BLaER1 treated with 17β-estradiol and CSF1 and Interleukin-3, amounts not matched to agents 10 nM and 100 nM (cell line): Measurements from ENCODE around the gene POLDIP2.

ENCODE experiments used
- H3K27ac ChIP-seq, 11 experiments: shearing (Covaris generic); formaldehyde crosslinking; 2 replicates each; pipeline ENCODE4 v1.8.1; 2022
- H3K27me3 ChIP-seq, 11 experiments: shearing (Covaris generic); formaldehyde crosslinking; 2 replicates each; pipeline ENCODE4 v1.8.1; 2022
- H3K36me3 ChIP-seq, 11 experiments: shearing (Covaris generic); formaldehyde crosslinking; 2 replicates each; pipeline ENCODE4 v1.8.1; 2022
- H3K4me1 ChIP-seq, 10 experiments: shearing (Covaris generic); formaldehyde crosslinking; 2 replicates each; pipeline ENCODE4 v1.8.1; 2022
- H3K4me2 ChIP-seq, 11 experiments: shearing (Covaris generic); formaldehyde crosslinking; 2 replicates each; pipeline ENCODE4 v1.8.1; 2022
- H3K4me3 ChIP-seq, 10 experiments: shearing (Covaris generic); formaldehyde crosslinking; 2 replicates each; pipeline ENCODE4 v1.8.1; 2022
- H3K9ac ChIP-seq, 11 experiments: shearing (Covaris generic); formaldehyde crosslinking; 2 replicates each; pipeline ENCODE4 v1.8.1; 2022
- H3K9me3 ChIP-seq, 11 experiments: shearing (Covaris generic); formaldehyde crosslinking; replicated peaks in 1 of 11; 2 replicates each; pipeline ENCODE4 v1.8.1; 2022
- H4K20me1 ChIP-seq, 11 experiments: shearing (Covaris generic); formaldehyde crosslinking; 2 replicates each; pipeline ENCODE4 v1.8.1; 2022
- Cebpa-rat ChIP-seq, 11 experiments: shearing (Covaris generic); IDR thresholded peaks; 2 replicates each; pipeline ENCODE4 v1.8.1; 2022

The POLDIP2 gene

DNA sequence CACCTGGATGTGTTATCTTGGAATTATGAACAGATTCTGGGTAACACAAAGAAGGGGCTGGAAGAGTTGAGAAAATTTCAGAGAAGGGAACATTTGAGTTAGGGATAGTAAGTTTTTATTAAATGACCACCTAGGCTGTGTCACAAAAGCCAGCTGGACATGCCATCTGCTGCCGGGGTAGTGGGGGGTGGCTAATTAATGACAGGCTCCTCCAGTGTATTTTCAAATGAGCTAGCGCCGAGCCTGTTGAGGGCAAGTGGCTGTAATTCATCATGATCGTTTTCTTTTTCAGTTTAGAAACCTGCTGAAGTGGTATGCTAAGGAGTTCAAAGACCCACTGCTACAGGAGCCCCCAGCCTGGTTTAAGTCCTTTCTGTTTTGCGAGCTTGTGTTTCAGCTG is 32.1 kb downstream of the POLDIP2 start:
- Histone ChIP-seq H3K27me3 (no peaks in the 10 kb centered on the region), H3K36me3 (peaks cover 29 to 87% (median 56%) of the 10 kb centered on the region in 11 experiments), H4K20me1 (peaks cover 0 to 84% (median 62%) of the 10 kb centered on the region in 11 experiments; a peak in 14 of 22 replicates), H3K27ac (no peak overlapping the region), H3K9ac (no peak overlapping the region), H3K9me3 (no peaks in the 10 kb centered on the region), H3K4me3 (no peak overlapping the region), H3K4me2 (peak overlapping the region in 6 of 11 experiments; percentile 40 to 72 (median 55); a peak in 9 of 22 replicates), H3K4me1 (peaks cover 17 to 43% (median 28%) of the 10 kb centered on the region in 10 experiments)
- TF ChIP-seq Cebpa-rat (IDR thresholded peaks at IDR 0.05) = no peak

- no peak for TF ChIP-seq Cebpa-rat (IDR thresholded peaks at IDR 0.05)
- Histone ChIP-seq H3K4me2 (peak overlapping the region in 7 of 11 experiments; percentile 6 to 72 (median 51); a peak in 12 of 22 replicates), H3K27me3 (no peaks in the 10 kb centered on the region), H3K36me3 (peaks cover 26 to 82% (median 56%) of the 10 kb centered on the region in 11 experiments), H4K20me1 (peaks cover 0 to 86% (median 62%) of the 10 kb centered on the region in 11 experiments; a peak in 14 of 22 replicates), H3K27ac (peak overlapping the region in 2 of 11 experiments; percentile 2 to 11; a peak in 1 of 22 replicates), H3K9ac (no peak overlapping the region; a peak in 1 of 22 replicates), H3K4me1 (peaks cover 21 to 47% (median 33%) of the 10 kb centered on the region in 10 experiments), H3K4me3 (no peak overlapping the region), H3K9me3 (no peaks in the 10 kb centered on the region)
Observed at GRCh38 chr17:28324781-28325180, 32.5 kb downstream of the POLDIP2 start.

DNA sequence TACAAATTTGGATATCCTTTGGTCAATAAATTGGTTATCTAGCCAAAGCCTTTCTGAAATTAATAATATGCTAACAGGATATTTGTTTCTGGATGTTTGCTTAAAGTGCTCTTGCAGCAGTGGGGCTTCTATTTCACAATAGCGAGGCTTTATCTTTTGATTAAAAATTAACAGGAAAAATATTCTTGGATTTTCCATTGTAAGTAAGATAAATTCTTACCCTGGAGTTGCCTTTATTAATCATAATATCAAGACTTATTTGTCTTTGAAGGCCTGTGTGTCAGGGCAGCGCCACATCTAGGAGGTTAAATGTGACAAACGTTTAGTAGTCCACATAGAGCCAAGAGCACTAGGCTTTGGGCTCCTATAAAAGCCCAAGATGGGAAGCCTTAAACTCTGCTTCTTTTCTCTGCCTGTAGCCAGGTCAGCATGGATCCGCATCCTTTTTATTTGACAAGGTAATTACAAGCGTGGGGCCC is 33.0 kb downstream of the POLDIP2 start:
- Histone ChIP-seq H3K4me1 (peaks cover 23 to 50% (median 35%) of the 10 kb centered on the region in 10 experiments), H4K20me1 (peaks cover 0 to 86% (median 62%) of the 10 kb centered on the region in 11 experiments; a peak in 14 of 22 replicates), H3K27ac (peak overlapping the region in 2 of 11 experiments; percentile 2 to 11; a peak in 1 of 22 replicates), H3K27me3 (no peaks in the 10 kb centered on the region), H3K36me3 (peaks cover 22 to 78% (median 52%) of the 10 kb centered on the region in 11 experiments), H3K9me3 (no peaks in the 10 kb centered on the region), H3K9ac (no peak overlapping the region; a peak in 1 of 22 replicates), H3K4me3 (no peak overlapping the region), H3K4me2 (peak overlapping the region in 7 of 11 experiments; percentile 6 to 72 (median 51); a peak in 12 of 22 replicates)
- TF ChIP-seq Cebpa-rat (IDR thresholded peaks at IDR 0.05) = no peak

- Histone ChIP-seq H3K36me3 (peaks cover 0 to 39% (median 14%) of the 10 kb centered on the region in 11 experiments; a peak in 14 of 22 replicates), H3K9me3 (no peaks in the 10 kb centered on the region), H3K27me3 (no peaks in the 10 kb centered on the region; a peak in 1 of 22 replicates), H3K4me3 (peak overlapping the region in 9 of 10 experiments; percentile 73 to 87 (median 78); a peak in 18 of 20 replicates), H3K4me2 (peak overlapping the region; percentile 84 to 98 (median 96); a peak in 21 of 22 replicates), H4K20me1 (peaks cover 0 to 56% (median 43%) of the 10 kb centered on the region in 11 experiments; a peak in 14 of 22 replicates), H3K4me1 (peaks cover 33 to 62% (median 45%) of the 10 kb centered on the region in 10 experiments), H3K9ac (peak overlapping the region in 10 of 11 experiments; percentile 68 to 92 (median 85); a peak in 18 of 22 replicates), H3K27ac (peak overlapping the region in 6 of 11 experiments; percentile 82 to 89 (median 84); a peak in 4 of 22 replicates)
- TF ChIP-seq Cebpa-rat (IDR thresholded peaks at IDR 0.05) = no peak
Observed at GRCh38 chr17:28320215-28321061, 36.9 kb downstream of the POLDIP2 start.

GRCh38 chr17:28319598-28319935 is 37.8 kb downstream of the POLDIP2 start:
- peaks cover 28 to 54% (median 41%) of the 10 kb centered on the region in 10 experiments for H3K4me1 ChIP-seq
- TF ChIP-seq Cebpa-rat (IDR thresholded peaks at IDR 0.05) = no peak
- peak overlapping the region in 10 of 11 experiments; percentile 22 to 89 (median 84); a peak in 19 of 22 replicates for H3K27ac ChIP-seq
- no peaks in the 10 kb centered on the region; a peak in 1 of 22 replicates for H3K27me3 ChIP-seq
- peak overlapping the region; percentile 67 to 87 (median 78) for H3K4me3 ChIP-seq
- peak overlapping the region; percentile 84 to 98 (median 96) for H3K4me2 ChIP-seq
- peaks cover 0 to 30% (median 5%) of the 10 kb centered on the region in 11 experiments; a peak in 7 of 22 replicates for H3K36me3 ChIP-seq
- H4K20me1 ChIP-seq = peaks cover 0 to 48% (median 35%) of the 10 kb centered on the region in 11 experiments; a peak in 14 of 22 replicates
- H3K9me3 ChIP-seq = no peaks in the 10 kb centered on the region
- H3K9ac ChIP-seq = peak overlapping the region; percentile 67 to 92 (median 85); a peak in 21 of 22 replicates

GRCh38 chr17:28318759-28319597 is 38.3 kb downstream of the POLDIP2 start, which contains the start of gene TMEM97:
Gene TMEM97 (plus strand): TSS chr17:28319200. CDS start chr17:28319240, 40 bp downstream.
- Histone ChIP-seq H3K9ac (peak within 1 kb of the TSS; percentile 67 to 92 (median 85); a peak in 21 of 22 replicates), H3K27ac (peak within 1 kb of the TSS in 10 of 11 experiments; percentile 22 to 89 (median 84); a peak in 19 of 22 replicates), H3K36me3 (peaks cover 0 to 30% (median 3%) of the 10 kb centered on the region in 11 experiments; a peak in 6 of 22 replicates), H3K4me1 (peaks cover 22 to 48% (median 37%) of the 10 kb centered on the region in 10 experiments), H3K4me2 (peak within 1 kb of the TSS; percentile 92 to 98 (median 96)), H3K27me3 (no peaks in the 10 kb centered on the region; a peak in 1 of 22 replicates), H3K4me3 (peak within 1 kb of the TSS; percentile 67 to 87 (median 78)), H3K9me3 (no peaks in the 10 kb centered on the region), H4K20me1 (peaks cover 0 to 42% (median 30%) of the 10 kb centered on the region in 11 experiments; a peak in 14 of 22 replicates)
- no peak for TF ChIP-seq Cebpa-rat (IDR thresholded peaks at IDR 0.05)

DNA sequence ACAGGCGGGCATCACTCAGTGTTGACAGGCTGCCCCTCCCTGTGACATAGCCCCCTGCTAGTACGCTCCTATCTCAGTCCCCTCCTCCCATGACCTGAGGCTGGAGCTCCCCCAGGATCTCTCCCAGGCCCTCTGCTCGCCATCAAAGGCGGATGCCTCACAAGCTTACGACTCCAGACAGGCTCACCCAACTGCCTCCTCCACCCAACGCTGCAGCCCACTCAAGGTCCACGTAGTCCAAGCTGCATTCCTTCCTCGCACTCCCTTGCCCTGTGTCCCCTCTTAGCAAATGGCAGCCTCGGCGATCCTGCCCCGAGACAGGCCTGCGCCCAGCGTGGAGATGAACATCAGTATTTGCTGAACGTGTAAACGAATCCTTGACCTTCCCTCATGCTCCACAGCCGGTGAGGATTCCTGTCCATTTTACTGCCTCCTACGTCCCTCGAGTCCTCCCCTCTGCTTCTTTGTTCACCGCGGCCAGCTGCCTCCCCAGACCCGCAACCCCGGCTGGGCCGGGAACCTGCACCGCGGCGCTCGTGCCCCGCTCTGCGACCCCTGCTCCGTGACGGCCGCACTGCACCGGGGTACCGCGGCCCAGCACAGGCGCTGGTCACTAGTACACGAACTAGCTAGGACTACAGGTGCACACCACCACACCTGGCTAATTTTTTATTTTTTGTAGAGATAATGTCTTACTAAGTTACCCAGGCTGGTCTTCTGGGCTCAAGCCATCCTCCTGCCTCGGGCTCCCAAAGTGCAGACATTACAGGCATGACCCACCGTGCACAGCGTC is 39.2 kb downstream of the POLDIP2 start:
- Histone ChIP-seq H3K9ac (peak overlapping the region in 9 of 11 experiments; percentile 40 to 92 (median 85); a peak in 18 of 22 replicates), H3K27me3 (no peaks in the 10 kb centered on the region; a peak in 1 of 22 replicates), H3K9me3 (no peaks in the 10 kb centered on the region), H4K20me1 (peaks cover 0 to 33% (median 22%) of the 10 kb centered on the region in 11 experiments; a peak in 13 of 22 replicates), H3K4me2 (peak overlapping the region; percentile 92 to 98 (median 96)), H3K4me3 (peak overlapping the region; percentile 67 to 87 (median 78)), H3K36me3 (peaks cover 0 to 26% (median 3%) of the 10 kb centered on the region in 11 experiments; a peak in 5 of 22 replicates), H3K27ac (peak overlapping the region in 8 of 11 experiments; percentile 50 to 89 (median 82); a peak in 15 of 22 replicates), H3K4me1 (peaks cover 17 to 42% (median 35%) of the 10 kb centered on the region in 10 experiments)
- no peak for TF ChIP-seq Cebpa-rat (IDR thresholded peaks at IDR 0.05)
